ENCODE results near the gene CRY1.

The CRY1 gene

GRCh38 chr12:107107381-107107780 lies 14.0 kb upstream of the CRY1 start:
- no peak overlapping the region for H3K4me3 ChIP-seq (ENCODE audit: low read length in 2 of 2)
- no peak overlapping the region for H2BK120ac ChIP-seq (ENCODE audit: low read depth, low read length)
- no peak overlapping the region for H2BK5ac ChIP-seq (ENCODE audit: low read length)
- no peaks in the 10 kb centered on the region for H3K36me3 ChIP-seq (replicated peaks in 1 of 2; ENCODE audit: control insufficient read depth in 2 of 2, insufficient read depth in 2 of 2, low read length in 2 of 2)
- no peak overlapping the region for H3K18ac ChIP-seq (ENCODE audit: low read length)
- no peak overlapping the region for H3K23ac ChIP-seq (ENCODE audit: low read depth, low read length, poor library complexity)
- H3K4ac ChIP-seq (ENCODE audit: low read length) = no peak overlapping the region
- H3K9ac ChIP-seq (ENCODE audit: low read depth, low read length, poor library complexity) = no peak overlapping the region
- H4K91ac ChIP-seq (ENCODE audit: low read depth, low read length, poor library complexity) = no peak overlapping the region
- H3K9me3 ChIP-seq (replicated peaks in 1 of 2; ENCODE audit: control insufficient read depth in 2 of 2, insufficient read depth in 1 of 2, low read depth in 1 of 2, low read length in 2 of 2) = no peaks in the 10 kb centered on the region
- no peak overlapping the region for H2AFZ ChIP-seq (ENCODE audit: low read length)
- H2AK5ac ChIP-seq (ENCODE audit: low read depth, low read length) = no peak overlapping the region
- H3K14ac ChIP-seq (ENCODE audit: low read length) = no peak overlapping the region
- no peaks in the 10 kb centered on the region for H3K79me1 ChIP-seq (ENCODE audit: low read depth, low read length)
- H2BK15ac ChIP-seq (ENCODE audit: low read length) = no peak overlapping the region
- H3K4me2 ChIP-seq (ENCODE audit: insufficient read depth, low read length, poor library complexity, severe bottlenecking) = no peak overlapping the region
- H4K8ac ChIP-seq (ENCODE audit: low read depth, low read length) = no peak overlapping the region
- WGBS, 2 donors (ENCODE audit: extremely low coverage in 2 of 2, insufficient read length in 2 of 2, insufficient replicate concordance in 1 of 2) = no CpG with 5 or more reads among the region's 4 CpGs
- peaks cover 0 to 1% (median 0%) of the 10 kb centered on the region in 3 experiments for H3K27me3 ChIP-seq (ENCODE audit: control insufficient read depth in 3 of 3, insufficient read depth in 3 of 3, low read depth in 1 of 3, low read length in 3 of 3)
- DNase-seq (ENCODE audit: low spot score) = no peak
- H3K4me1 ChIP-seq (ENCODE audit: control insufficient read depth in 2 of 2, insufficient read depth in 1 of 2, low read depth in 1 of 2, low read length in 2 of 2) = peaks cover 0 to 12% of the 10 kb centered on the region in 2 donors
- H3K27ac ChIP-seq (replicated peaks; ENCODE audit: low read length) = no peak overlapping the region
- H2BK12ac ChIP-seq (ENCODE audit: low read length) = no peak overlapping the region

- Histone ChIP-seq H2AFZ (ENCODE audit: low read length) (no peak overlapping the region), H2AK5ac (ENCODE audit: low read depth, low read length) (no peak overlapping the region), H3K4me2 (ENCODE audit: insufficient read depth, low read length, poor library complexity, severe bottlenecking) (no peak overlapping the region), H3K18ac (ENCODE audit: low read length) (no peak overlapping the region), H3K36me3 (replicated peaks in 1 of 2; ENCODE audit: control insufficient read depth in 2 of 2, insufficient read depth in 2 of 2, low read length in 2 of 2) (no peaks in the 10 kb centered on the region), H2BK12ac (ENCODE audit: low read length) (no peak overlapping the region), H3K79me1 (ENCODE audit: low read depth, low read length) (no peaks in the 10 kb centered on the region), H3K14ac (ENCODE audit: low read length) (no peak overlapping the region), H3K9me3 (replicated peaks in 1 of 2; ENCODE audit: control insufficient read depth in 2 of 2, insufficient read depth in 1 of 2, low read depth in 1 of 2, low read length in 2 of 2) (no peaks in the 10 kb centered on the region), H2BK120ac (ENCODE audit: low read depth, low read length) (no peak overlapping the region), H3K4me3 (ENCODE audit: low read length in 2 of 2) (no peak overlapping the region), H4K91ac (ENCODE audit: low read depth, low read length, poor library complexity) (no peak overlapping the region), H2BK5ac (ENCODE audit: low read length) (no peak overlapping the region), H3K27me3 (ENCODE audit: control insufficient read depth in 3 of 3, insufficient read depth in 3 of 3, low read depth in 1 of 3, low read length in 3 of 3) (peaks cover 0 to 5% (median 0%) of the 10 kb centered on the region in 3 experiments), H3K23ac (ENCODE audit: low read depth, low read length, poor library complexity) (no peak overlapping the region), H4K8ac (ENCODE audit: low read depth, low read length) (no peak overlapping the region), H2BK15ac (ENCODE audit: low read length) (no peak overlapping the region), H3K9ac (ENCODE audit: low read depth, low read length, poor library complexity) (no peak overlapping the region), H3K4me1 (ENCODE audit: control insufficient read depth in 2 of 2, insufficient read depth in 1 of 2, low read depth in 1 of 2, low read length in 2 of 2) (peaks cover 0 to 12% of the 10 kb centered on the region in 2 donors), H3K27ac (replicated peaks; ENCODE audit: low read length) (no peak overlapping the region), H3K4ac (ENCODE audit: low read length) (no peak overlapping the region)
- WGBS, 2 donors (ENCODE audit: extremely low coverage in 2 of 2, insufficient read length in 2 of 2, insufficient replicate concordance in 1 of 2) = no CpG with 5 or more reads among the region's 5 CpGs
- DNase-seq (ENCODE audit: low spot score) = no peak
Measured at GRCh38 chr12:107106241-107107025, 13.1 kb upstream of the CRY1 start.

- Histone ChIP-seq H3K9me3 (replicated peaks in 1 of 2; ENCODE audit: control insufficient read depth in 2 of 2, insufficient read depth in 1 of 2, low read depth in 1 of 2, low read length in 2 of 2) (no peaks in the 10 kb centered on the region), H3K4me2 (ENCODE audit: insufficient read depth, low read length, poor library complexity, severe bottlenecking) (no peak overlapping the region), H4K8ac (ENCODE audit: low read depth, low read length) (no peak overlapping the region), H3K9ac (ENCODE audit: low read depth, low read length, poor library complexity) (no peak overlapping the region), H3K27ac (replicated peaks; ENCODE audit: low read length) (no peak overlapping the region), H3K4ac (ENCODE audit: low read length) (no peak overlapping the region), H3K27me3 (ENCODE audit: control insufficient read depth in 3 of 3, insufficient read depth in 3 of 3, low read depth in 1 of 3, low read length in 3 of 3) (peaks cover 0 to 8% (median 0%) of the 10 kb centered on the region in 3 experiments), H3K36me3 (replicated peaks in 1 of 2; ENCODE audit: control insufficient read depth in 2 of 2, insufficient read depth in 2 of 2, low read length in 2 of 2) (no peaks in the 10 kb centered on the region), H3K23ac (ENCODE audit: low read depth, low read length, poor library complexity) (no peak overlapping the region), H2BK120ac (ENCODE audit: low read depth, low read length) (no peak overlapping the region), H3K14ac (ENCODE audit: low read length) (no peak overlapping the region), H3K79me1 (ENCODE audit: low read depth, low read length) (no peaks in the 10 kb centered on the region), H3K4me3 (ENCODE audit: low read length in 2 of 2) (no peak overlapping the region), H2AK5ac (ENCODE audit: low read depth, low read length) (no peak overlapping the region), H2BK5ac (ENCODE audit: low read length) (no peak overlapping the region), H4K91ac (ENCODE audit: low read depth, low read length, poor library complexity) (no peak overlapping the region), H3K4me1 (ENCODE audit: control insufficient read depth in 2 of 2, insufficient read depth in 1 of 2, low read depth in 1 of 2, low read length in 2 of 2) (peaks cover 0 to 9% of the 10 kb centered on the region in 2 donors), H3K18ac (ENCODE audit: low read length) (no peak overlapping the region), H2BK15ac (ENCODE audit: low read length) (no peak overlapping the region), H2BK12ac (ENCODE audit: low read length) (no peak overlapping the region), H2AFZ (ENCODE audit: low read length) (no peak overlapping the region)
- no peak for DNase-seq (ENCODE audit: low spot score)
- no CpG with 5 or more reads among the region's 1 CpG for WGBS, 2 donors (ENCODE audit: extremely low coverage in 2 of 2, insufficient read length in 2 of 2, insufficient replicate concordance in 1 of 2)
Measured at GRCh38 chr12:107105410-107105703, 12.0 kb upstream of the CRY1 start.

- H3K9me3 ChIP-seq (replicated peaks in 1 of 2; ENCODE audit: control insufficient read depth in 2 of 2, insufficient read depth in 1 of 2, low read depth in 1 of 2, low read length in 2 of 2) = no peaks in the 10 kb centered on the region
- H3K18ac ChIP-seq (ENCODE audit: low read length) = no peak overlapping the region
- H3K23ac ChIP-seq (ENCODE audit: low read depth, low read length, poor library complexity) = no peak overlapping the region
- no peaks in the 10 kb centered on the region for H3K36me3 ChIP-seq (replicated peaks in 1 of 2; ENCODE audit: control insufficient read depth in 2 of 2, insufficient read depth in 2 of 2, low read length in 2 of 2)
- H3K9ac ChIP-seq (ENCODE audit: low read depth, low read length, poor library complexity) = no peak overlapping the region
- H3K4me1 ChIP-seq (ENCODE audit: control insufficient read depth in 2 of 2, insufficient read depth in 1 of 2, low read depth in 1 of 2, low read length in 2 of 2) = peaks cover 0 to 2% of the 10 kb centered on the region in 2 donors
- H2BK15ac ChIP-seq (ENCODE audit: low read length) = no peak overlapping the region
- DNase-seq (ENCODE audit: low spot score) = no peak
- no peaks in the 10 kb centered on the region for H3K79me1 ChIP-seq (ENCODE audit: low read depth, low read length)
- no peak overlapping the region for H3K4ac ChIP-seq (ENCODE audit: low read length)
- no peak overlapping the region for H2BK5ac ChIP-seq (ENCODE audit: low read length)
- no peak overlapping the region for H3K4me3 ChIP-seq (ENCODE audit: low read length in 2 of 2)
- H3K4me2 ChIP-seq (ENCODE audit: insufficient read depth, low read length, poor library complexity, severe bottlenecking) = no peak overlapping the region
- H2AFZ ChIP-seq (ENCODE audit: low read length) = no peak overlapping the region
- no peak overlapping the region for H3K27ac ChIP-seq (replicated peaks; ENCODE audit: low read length)
- no peak overlapping the region for H4K91ac ChIP-seq (ENCODE audit: low read depth, low read length, poor library complexity)
- no peak overlapping the region for H2BK120ac ChIP-seq (ENCODE audit: low read depth, low read length)
- no peak overlapping the region for H3K14ac ChIP-seq (ENCODE audit: low read length)
- H2BK12ac ChIP-seq (ENCODE audit: low read length) = no peak overlapping the region
- H3K27me3 ChIP-seq (ENCODE audit: control insufficient read depth in 3 of 3, insufficient read depth in 3 of 3, low read depth in 1 of 3, low read length in 3 of 3) = peaks cover 0 to 8% (median 0%) of the 10 kb centered on the region in 3 experiments
- H2AK5ac ChIP-seq (ENCODE audit: low read depth, low read length) = no peak overlapping the region
- no peak overlapping the region for H4K8ac ChIP-seq (ENCODE audit: low read depth, low read length)
Measured at GRCh38 chr12:107103516-107103915, 10.2 kb upstream of the CRY1 start.

Data from neuronal stem cell (in vitro differentiated cells).